Heart left ventricle (tissue), 16 donors: ENCODE results near the gene TEX101. TPM values are rescaled to one million over a fixed set of nuclear protein-coding genes. Genes with fewer than 3 reads are reported as not detected.

ENCODE experiments used
- ATAC-seq, 4 donors: fragments of 200-7000 bp; cut with Tn5 transposase; one replicate each; pipeline ENCODE4 v1.9.1; 2020 to 2022; ENCODE audit warnings: moderate library complexity in 4 of 4, mild to moderate bottlenecking in 3 of 4, moderate number of reproducible peaks in 1 of 4
- DNase-seq, 5 donors: peaks; one replicate each; pipeline ENCODE4 v3.0.0-alpha.2; 2020
- H3K27ac ChIP-seq, 12 donors: fragments of 200-600 bp; sonication (generic) in 4 of 12; one replicate each; pipeline versions ENCODE4 v1.5.0 to v1.8.0; 2016 to 2022; ENCODE audit warnings: mild to moderate bottlenecking in 2 of 12
- H3K27me3 ChIP-seq, 9 donors: fragments of 200-600 bp; sonication (generic) in 2 of 9; one replicate each; pipeline versions ENCODE4 v1.5.1 to v1.8.0; 2016 to 2022; ENCODE audit warnings: mild to moderate bottlenecking in 3 of 9
- H3K36me3 ChIP-seq, 9 donors: fragments of 200-600 bp; sonication (generic) in 2 of 9; one replicate each; pipeline versions ENCODE4 v1.5.0 to v1.8.0; 2018 to 2022; ENCODE audit warnings: mild to moderate bottlenecking in 2 of 9
- H3K4me1 ChIP-seq, 12 donors: fragments of 200-600 bp; sonication (generic) in 4 of 12; one replicate each; pipeline versions ENCODE4 v1.5.0 to v1.8.0; 2016 to 2022; ENCODE audit warnings: mild to moderate bottlenecking in 3 of 12
- H3K4me3 ChIP-seq, 12 donors: fragments of 200-600 bp; sonication (generic) in 4 of 12; one replicate each; pipeline versions ENCODE4 v1.5.0 to v1.8.0; 2017 to 2022; ENCODE audit warnings: mild to moderate bottlenecking in 9 of 12, moderate library complexity in 4 of 12
- H3K9me3 ChIP-seq, 12 donors: fragments of 200-600 bp; sonication (generic) in 4 of 12; one replicate each; pipeline versions ENCODE4 v1.5.0 to v1.8.0; 2016 to 2022; ENCODE audit warnings: mild to moderate bottlenecking in 1 of 12
- CTCF ChIP-seq, 12 donors: fragments of 200-600 bp; sonication (generic) in 4 of 12; IDR thresholded peaks; one replicate each; pipeline versions ENCODE4 v1.5.0 to v1.8.0; 2018 to 2022; ENCODE audit warnings: antibody characterized with exemption in 12 of 12, mild to moderate bottlenecking in 5 of 12
- POLR2A ChIP-seq, 2 donors: fragments of 450-650 bp; IDR thresholded peaks; one replicate each; pipeline ENCODE4 v1.6.1; 2017; ENCODE audit warnings: antibody characterized with exemption in 2 of 2, mild to moderate bottlenecking in 2 of 2, moderate library complexity in 2 of 2
- WGBS, 4 donors: extraction: QIAGEN DNeasy Blood & Tissue Kit in 2 of 4; methylation state at CpG; one replicate each; pipeline versions ENCODE4 v1.1.5 to v1.1.7; 2013 to 2018; 5-methylcytosine and 5-hydroxymethylcytosine counted together
- intact Hi-C, 10 donors: fragments of 100-400 bp; cut with DNase I; formaldehyde crosslinking; loops; one replicate each; pipeline versions ENCODE4 v1.11.1 to v1.14.2; 2022
- polyA plus RNA-seq, 2 donors: library from polyadenylated mRNA; stranded (reverse); fragments of 200-250 nt; gene quantifications; one replicate each; pipeline ENCODE4 v1.2.3, GENCODE V29; 2013
- total RNA-seq, 9 donors: library from RNA; depleted of rRNA in 2 of 9; stranded (reverse); fragments of >200 nt in 2 of 9; fragmentation: NEBNext Ultra II Directional in 3 of 9; extraction: Animal tissue kit (Norgen Biotek cat#: 25700) in 3 of 9; gene quantifications; one replicate each; pipeline versions ENCODE4 v1.1.0 to v1.2.4, GENCODE V29; 2016 to 2023
- donor health status: ischemic (EF 13 %, LVEDD 7.1; RV severe dilation, severe dysfunction).
- donor health status: healthy with polysubstance abuse.
- donor health status: DM: no; HTN: yes; CAD: no.
- donor health status: DM: no; HTN: no; CAD: no.
- donor health status: ischemic (EF 25% LVEDD 6.9; RV normal size, moderate dysfunction).
- donor health status: ischemic (EF 25% LVEDD 5.7; RV mildly dilated, moderate dysfunction).
- donor health status: healthy.
- donor health status: DM: yes; HTN: yes; CAD: no.
- donor health status: ischemic (EF 35%, LVEDD 5.7; RV mildly dilated, moderate dysfunction).
- donor health status: nonischemic (EF 11% LVEDD 7.7; RV severe dilation, severe dysfunction).
- donor health status: DM: yes; HTN: yes; CAD: no.
- donor health status: PGD.
- donor health status: ischemic (EF 29% LVEDD 5.4; RV normal size, mild dysfunction).
- donor health status: nonischemic (EF 23%, LVEDD 6.1; RV moderate dilation, normal function).

Gene TEX101
- total and polyA plus RNA-seq, 11 donors = not detected

- TF ChIP-seq POLR2A (IDR thresholded peaks at IDR 0.05) = no peak
- TF ChIP-seq CTCF (IDR thresholded peaks at IDR 0.05) = no peak
- intact Hi-C loops = loop anchor here in 7 of 10 donors (5.0 kb wide), 2 partner anchors 41 to 61 kb away; partner anchors contain the start of gene PHLDB3 (in 7 of the 7)
- Histone ChIP-seq H3K4me3 (no peak overlapping the region), H3K27me3 (peaks cover 0 to 6% (median 0%) of the 10 kb centered on the region in 9 donors), H3K36me3 (no peaks in the 10 kb centered on the region), H3K27ac (no peak overlapping the region), H3K9me3 (no peaks in the 10 kb centered on the region), H3K4me1 (peaks cover 0 to 21% (median 9%) of the 10 kb centered on the region in 12 donors)
- ATAC-seq = no peak
- WGBS, 4 donors = 85 to 95% (median 91%) methylated on average over 9 to 12 of the region's 12 CpGs
- DNase-seq = no peak
Measured at GRCh38 chr19:43461303-43461702, 46.6 kb downstream of the TEX101 start.

DNA sequence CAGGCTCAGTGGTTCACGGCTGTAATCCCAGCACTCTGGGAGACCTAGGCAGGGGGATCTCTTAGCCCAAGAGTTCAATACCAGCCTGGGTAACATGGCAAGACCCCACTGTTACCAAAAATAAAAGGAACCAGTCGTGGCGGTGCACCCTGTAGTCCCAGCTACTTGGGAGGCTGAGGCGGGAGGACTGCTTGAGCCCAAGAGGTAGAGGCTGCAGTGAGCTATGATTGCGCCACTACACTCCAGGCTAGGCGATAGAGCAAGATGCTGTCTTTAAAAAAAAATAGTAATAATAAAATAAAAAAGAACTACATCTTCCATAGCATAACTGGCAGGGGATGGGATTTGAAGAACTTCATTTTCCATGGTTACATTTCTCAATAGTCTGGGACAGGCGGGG is 47.7 kb downstream of the TEX101 start:
- Histone ChIP-seq H3K4me1 (peaks cover 0 to 21% (median 9%) of the 10 kb centered on the region in 12 donors), H3K27me3 (peaks cover 0 to 6% (median 0%) of the 10 kb centered on the region in 9 donors), H3K27ac (no peak overlapping the region), H3K4me3 (peak overlapping the region in 1 of 12 donors; percentile 69), H3K36me3 (no peaks in the 10 kb centered on the region), H3K9me3 (no peaks in the 10 kb centered on the region)
- no peak for ATAC-seq
- intact Hi-C loops = loop anchor here in 8 of 10 donors (2.0 to 5.0 kb wide), 3 partner anchors 40 to 60 kb away; partner anchors contain the start of gene PHLDB3 (in 8 of the 8)
- TF ChIP-seq CTCF (IDR thresholded peaks at IDR 0.05) = no peak
- no peak for TF ChIP-seq POLR2A (IDR thresholded peaks at IDR 0.05)
- DNase-seq = no peak
- WGBS, 4 donors = 89 to 92% (median 91%) methylated on average over 7 of the region's 7 CpGs

DNA sequence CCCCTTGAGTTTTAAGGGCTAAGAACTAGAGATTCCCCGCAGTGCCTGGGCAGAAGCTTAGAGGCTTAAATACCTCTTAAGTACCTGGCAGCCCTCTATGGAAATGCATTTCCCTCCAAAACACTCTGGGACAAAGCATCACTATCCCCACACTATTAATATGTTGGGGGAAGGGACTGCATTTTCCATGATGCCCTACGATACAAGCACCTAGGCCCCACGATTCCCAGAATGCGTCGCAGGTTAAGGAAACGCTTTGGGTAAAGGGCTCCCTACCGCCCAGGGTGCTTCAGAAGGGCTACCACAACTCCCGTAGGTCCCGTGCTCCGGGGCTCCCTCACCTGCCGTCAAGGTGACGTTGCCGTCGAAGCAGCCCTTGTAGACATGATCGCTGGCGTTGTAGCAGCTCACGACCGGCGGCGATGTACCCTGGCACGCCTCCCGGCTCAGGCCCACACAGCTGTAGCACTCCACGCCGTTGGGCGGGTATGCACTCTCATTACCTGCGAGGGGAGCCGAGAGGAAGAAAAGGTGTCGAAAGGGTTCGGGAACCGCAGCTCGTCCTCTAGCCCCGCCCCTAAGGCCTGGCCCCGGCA is 48.2 kb downstream of the TEX101 start:
- WGBS, 4 donors = 9 to 33% (median 12%) methylated on average over 12 to 33 of the region's 33 CpGs
- intact Hi-C loops = loop anchor here in 8 of 10 donors (1.0 to 5.0 kb wide), 4 partner anchors 12 to 59 kb away; partner anchors contain the start of gene PHLDB3 (in 8 of the 8)

More for the DNA sequence above, 48.2 kb downstream of the TEX101 start:
- Histone ChIP-seq H3K27me3 (peaks cover 0 to 6% (median 0%) of the 10 kb centered on the region in 9 donors), H3K4me3 (peak overlapping the region; percentile 34 to 83 (median 68)), H3K36me3 (no peaks in the 10 kb centered on the region), H3K9me3 (no peaks in the 10 kb centered on the region), H3K4me1 (peaks cover 0 to 21% (median 9%) of the 10 kb centered on the region in 12 donors), H3K27ac (peak overlapping the region in 7 of 12 donors; percentile 8 to 92 (median 80))
- ATAC-seq (no peak), DNase-seq (no peak)
- TF ChIP-seq CTCF (IDR thresholded peaks at IDR 0.05) (no peak), POLR2A (IDR thresholded peaks at IDR 0.05) (no peak)
